Measurements from ENCODE around the gene SCYGR5.

The SCYGR5 gene

DNA sequence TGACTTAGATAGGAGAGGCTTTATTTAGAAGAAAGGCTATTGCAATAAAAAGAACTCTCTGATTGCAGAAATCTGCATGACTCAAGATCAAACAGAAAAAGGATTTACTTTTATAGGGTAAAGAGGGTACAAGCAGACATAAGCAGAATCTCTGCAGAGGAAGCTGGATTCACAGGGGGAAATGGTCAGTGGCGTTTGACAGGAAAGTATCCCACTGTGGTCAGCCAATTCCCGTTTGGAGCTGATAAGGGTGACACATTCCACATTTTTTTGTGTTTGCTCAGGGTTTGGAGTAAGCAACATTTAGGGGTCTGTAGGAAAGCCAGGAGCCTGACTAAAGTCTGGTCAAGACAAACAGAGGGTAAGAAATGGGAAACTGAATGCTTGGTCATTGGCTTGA is 23.9 kb upstream of the SCYGR5 start:
- 6 to 18% methylated on average over 2 of the region's 2 CpGs for WGBS, 2 experiments (ENCODE audit: insufficient coverage in 2 of 2)
- Histone ChIP-seq H3K27ac (ENCODE audit: low read depth, low read length, severe bottlenecking) (peak overlapping the region; percentile 77), H3K4me3 (ENCODE audit: extremely low read depth, insufficient read depth, low read length, poor library complexity, severe bottlenecking) (no peak overlapping the region), H3K36me3 (ENCODE audit: control insufficient read depth, insufficient read depth, low read length) (no peaks in the 10 kb centered on the region), H3K9me3 (ENCODE audit: control insufficient read depth, low read length) (no peaks in the 10 kb centered on the region), H3K4me1 (ENCODE audit: control insufficient read depth, insufficient read depth, low read length, poor library complexity, severe bottlenecking) (peaks cover 11% of the 10 kb centered on the region)

- Histone ChIP-seq H3K4me3 (ENCODE audit: extremely low read depth, insufficient read depth, low read length, poor library complexity, severe bottlenecking) (no peak overlapping the region), H3K27ac (ENCODE audit: low read depth, low read length, severe bottlenecking) (no peak overlapping the region), H3K36me3 (ENCODE audit: control insufficient read depth, insufficient read depth, low read length) (no peaks in the 10 kb centered on the region), H3K9me3 (ENCODE audit: control insufficient read depth, low read length) (no peaks in the 10 kb centered on the region), H3K4me1 (ENCODE audit: control insufficient read depth, insufficient read depth, low read length, poor library complexity, severe bottlenecking) (peaks cover 11% of the 10 kb centered on the region)
- WGBS, 2 experiments (ENCODE audit: insufficient coverage in 2 of 2), result 85 to 93% methylated on average over 4 to 5 of the region's 5 CpGs
These were observed 22.5 kb upstream of the SCYGR5 start for GRCh38 chr2:227643990-227644551.

DNA sequence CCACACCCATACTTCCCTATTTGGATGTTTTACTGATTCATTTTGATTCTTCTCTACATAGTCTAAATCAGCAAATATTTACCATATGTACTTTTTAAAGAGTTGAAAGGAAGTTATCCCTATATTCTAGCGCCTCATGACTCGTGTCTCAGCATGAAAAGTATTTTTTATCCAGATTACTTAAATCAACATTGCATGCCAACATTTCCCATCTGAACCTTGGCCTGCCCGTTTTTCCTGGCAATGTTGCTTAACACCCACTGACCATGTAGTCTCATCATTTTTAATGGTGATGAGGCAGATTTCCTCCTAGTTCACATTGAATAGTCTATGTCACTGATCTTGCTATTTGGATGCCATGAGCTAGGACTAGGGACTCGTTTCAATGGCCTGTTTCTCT is 13.2 kb upstream of the SCYGR5 start:
- Histone ChIP-seq H3K27ac (ENCODE audit: low read depth, low read length, severe bottlenecking) (no peak overlapping the region), H3K4me3 (ENCODE audit: extremely low read depth, insufficient read depth, low read length, poor library complexity, severe bottlenecking) (no peak overlapping the region), H3K4me1 (ENCODE audit: control insufficient read depth, insufficient read depth, low read length, poor library complexity, severe bottlenecking) (peaks cover 8% of the 10 kb centered on the region), H3K36me3 (ENCODE audit: control insufficient read depth, insufficient read depth, low read length) (no peaks in the 10 kb centered on the region), H3K9me3 (ENCODE audit: control insufficient read depth, low read length) (no peaks in the 10 kb centered on the region)
- 72 to 83% methylated on average over 2 to 3 of the region's 4 CpGs for WGBS, 2 experiments (ENCODE audit: insufficient coverage in 2 of 2)

DNA sequence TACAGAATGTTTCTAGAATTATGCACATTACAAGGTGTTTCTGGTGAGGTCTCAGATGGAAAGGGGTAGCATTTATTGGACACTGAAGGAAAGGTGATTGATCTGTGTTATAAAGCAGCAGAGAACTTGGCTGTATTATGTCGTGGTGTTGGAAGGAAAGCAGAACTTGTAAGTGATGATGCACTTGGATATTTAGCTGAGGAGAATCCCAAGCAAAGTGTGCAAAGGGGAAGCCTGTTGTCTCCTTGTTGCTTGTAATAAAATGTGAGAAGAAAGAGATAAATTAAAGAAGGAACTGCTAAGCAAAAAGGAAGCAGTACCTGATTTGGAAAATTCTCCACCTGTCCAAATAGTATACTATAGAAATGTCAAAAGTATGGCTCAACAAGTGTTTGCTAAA is 12.2 kb upstream of the SCYGR5 start:
- WGBS, 2 experiments (ENCODE audit: insufficient coverage in 2 of 2), result 89 to 92% methylated on average over 1 of the region's 1 CpG
- Histone ChIP-seq H3K27ac (ENCODE audit: low read depth, low read length, severe bottlenecking) (no peak overlapping the region), H3K9me3 (ENCODE audit: control insufficient read depth, low read length) (no peaks in the 10 kb centered on the region), H3K36me3 (ENCODE audit: control insufficient read depth, insufficient read depth, low read length) (no peaks in the 10 kb centered on the region), H3K4me1 (ENCODE audit: control insufficient read depth, insufficient read depth, low read length, poor library complexity, severe bottlenecking) (peaks cover 8% of the 10 kb centered on the region), H3K4me3 (ENCODE audit: extremely low read depth, insufficient read depth, low read length, poor library complexity, severe bottlenecking) (no peak overlapping the region)

GRCh38 chr2:227655454-227655853 is 11.2 kb upstream of the SCYGR5 start:
- H3K27ac ChIP-seq (ENCODE audit: low read depth, low read length, severe bottlenecking), result no peak overlapping the region
- no peaks in the 10 kb centered on the region for H3K9me3 ChIP-seq (ENCODE audit: control insufficient read depth, low read length)
- no peaks in the 10 kb centered on the region for H3K36me3 ChIP-seq (ENCODE audit: control insufficient read depth, insufficient read depth, low read length)
- H3K4me1 ChIP-seq (ENCODE audit: control insufficient read depth, insufficient read depth, low read length, poor library complexity, severe bottlenecking), result peaks cover 8% of the 10 kb centered on the region
- no peak overlapping the region for H3K4me3 ChIP-seq (ENCODE audit: extremely low read depth, insufficient read depth, low read length, poor library complexity, severe bottlenecking)
- 83 to 100% methylated on average over 1 of the region's 1 CpG for WGBS, 2 experiments (ENCODE audit: insufficient coverage in 2 of 2)

DNA sequence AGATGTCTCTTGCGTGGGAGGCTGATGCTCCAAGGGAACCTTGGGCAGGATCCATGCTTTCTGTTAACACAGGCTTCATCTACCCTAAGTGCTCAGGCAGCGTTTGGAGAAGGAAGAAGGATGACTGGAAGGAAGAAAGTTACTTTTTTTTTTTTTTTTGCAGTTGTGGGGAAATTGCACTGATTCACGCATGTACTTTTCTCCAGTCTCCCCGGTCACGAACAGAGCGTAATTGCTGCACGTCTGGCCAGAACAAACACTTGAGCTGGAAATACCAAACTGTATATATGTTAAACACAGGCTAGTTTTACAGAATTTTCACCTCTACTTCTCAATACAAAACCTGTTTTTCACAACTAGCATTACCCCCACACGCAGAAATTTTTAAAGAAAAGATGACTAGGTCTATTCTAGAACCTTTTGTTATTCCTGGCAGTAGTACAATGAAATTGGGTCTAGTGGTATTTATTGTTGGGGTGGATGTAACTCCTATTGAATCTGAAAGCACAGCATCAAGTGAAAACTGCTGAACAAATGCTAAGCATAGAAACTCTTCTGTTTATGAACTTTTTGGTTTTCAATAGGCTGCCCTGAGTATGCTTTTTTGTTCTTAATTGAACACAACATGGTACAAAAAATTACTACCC is 9.3 kb upstream of the SCYGR5 start:
- WGBS, 2 experiments (ENCODE audit: insufficient coverage in 2 of 2), result 90% methylated on average over 2 of the region's 8 CpGs; no CpG with 5 or more reads in 1 of the 2 experiments
- H3K4me3 ChIP-seq (ENCODE audit: extremely low read depth, insufficient read depth, low read length, poor library complexity, severe bottlenecking), result no peak overlapping the region
- H3K27ac ChIP-seq (ENCODE audit: low read depth, low read length, severe bottlenecking), result no peak overlapping the region
- no peaks in the 10 kb centered on the region for H3K9me3 ChIP-seq (ENCODE audit: control insufficient read depth, low read length)
- H3K4me1 ChIP-seq (ENCODE audit: control insufficient read depth, insufficient read depth, low read length, poor library complexity, severe bottlenecking), result peaks cover 21% of the 10 kb centered on the region
- no peaks in the 10 kb centered on the region for H3K36me3 ChIP-seq (ENCODE audit: control insufficient read depth, insufficient read depth, low read length)

DNA sequence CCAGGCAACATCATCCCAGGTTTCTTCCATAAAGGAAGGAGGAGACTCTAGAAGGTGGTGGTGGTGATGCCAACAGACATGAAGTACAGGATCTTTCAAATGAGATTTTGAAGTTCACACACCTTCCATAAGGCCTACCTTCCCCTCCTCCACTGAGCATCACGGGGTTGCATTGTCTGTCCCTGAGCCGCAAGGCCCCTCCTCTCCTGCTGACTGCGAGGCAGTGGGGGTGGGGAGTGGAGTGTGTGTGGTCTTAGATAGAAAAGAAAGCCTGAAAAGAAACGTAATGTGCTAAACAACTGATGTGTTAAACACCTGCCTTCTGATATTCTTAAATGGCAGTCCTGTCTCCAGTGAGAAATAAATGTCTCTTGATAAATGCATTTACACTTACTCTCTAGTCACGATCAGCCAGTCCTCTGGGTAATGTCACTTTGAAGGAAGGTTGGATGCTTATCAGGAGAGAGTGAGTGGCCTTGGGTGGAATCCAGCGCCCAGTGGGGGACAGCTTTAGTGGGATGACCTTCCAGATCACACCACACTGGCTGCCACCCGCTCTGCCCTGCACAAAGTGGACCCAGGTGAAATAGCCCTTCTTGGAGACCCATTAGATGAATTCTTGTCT is 5.5 kb upstream of the SCYGR5 start:
- no peaks in the 10 kb centered on the region for H3K36me3 ChIP-seq (ENCODE audit: control insufficient read depth, insufficient read depth, low read length)
- H3K4me3 ChIP-seq (ENCODE audit: extremely low read depth, insufficient read depth, low read length, poor library complexity, severe bottlenecking), result no peak overlapping the region
- no peaks in the 10 kb centered on the region for H3K9me3 ChIP-seq (ENCODE audit: control insufficient read depth, low read length)
- peaks cover 17% of the 10 kb centered on the region for H3K4me1 ChIP-seq (ENCODE audit: control insufficient read depth, insufficient read depth, low read length, poor library complexity, severe bottlenecking)
- H3K27ac ChIP-seq (ENCODE audit: low read depth, low read length, severe bottlenecking), result no peak overlapping the region
- WGBS, 2 experiments (ENCODE audit: insufficient coverage in 2 of 2), result 100% methylated on average over 1 of the region's 7 CpGs; no CpG with 5 or more reads in 1 of the 2 experiments

DNA sequence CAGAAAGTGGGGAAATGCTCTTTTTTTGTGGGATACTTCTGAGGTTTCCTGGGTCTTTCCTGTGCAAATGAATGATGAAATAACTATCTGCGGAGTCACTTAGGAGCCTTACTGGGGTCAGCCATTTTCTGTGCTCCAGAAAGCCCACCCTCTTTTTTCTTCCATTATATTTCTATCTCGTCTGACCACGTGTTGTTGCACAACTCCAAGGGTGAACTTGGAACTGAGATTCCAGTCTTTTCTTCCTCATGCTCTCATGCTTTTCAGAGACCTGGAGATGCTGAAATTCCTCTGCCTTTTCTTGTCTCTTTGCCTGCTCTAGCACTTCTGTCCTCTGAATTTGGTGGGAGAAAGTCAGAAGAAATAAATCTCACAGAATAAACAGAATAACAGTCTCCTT is 4.8 kb upstream of the SCYGR5 start:
- H3K4me1 ChIP-seq (ENCODE audit: control insufficient read depth, insufficient read depth, low read length, poor library complexity, severe bottlenecking), result peaks cover 17% of the 10 kb centered on the region
- H3K4me3 ChIP-seq (ENCODE audit: extremely low read depth, insufficient read depth, low read length, poor library complexity, severe bottlenecking), result no peak overlapping the region
- H3K9me3 ChIP-seq (ENCODE audit: control insufficient read depth, low read length), result no peaks in the 10 kb centered on the region
- H3K36me3 ChIP-seq (ENCODE audit: control insufficient read depth, insufficient read depth, low read length), result no peaks in the 10 kb centered on the region
- WGBS, 2 experiments (ENCODE audit: insufficient coverage in 2 of 2), result 59 to 90% methylated on average over 2 of the region's 3 CpGs
- no peak overlapping the region for H3K27ac ChIP-seq (ENCODE audit: low read depth, low read length, severe bottlenecking)

DNA sequence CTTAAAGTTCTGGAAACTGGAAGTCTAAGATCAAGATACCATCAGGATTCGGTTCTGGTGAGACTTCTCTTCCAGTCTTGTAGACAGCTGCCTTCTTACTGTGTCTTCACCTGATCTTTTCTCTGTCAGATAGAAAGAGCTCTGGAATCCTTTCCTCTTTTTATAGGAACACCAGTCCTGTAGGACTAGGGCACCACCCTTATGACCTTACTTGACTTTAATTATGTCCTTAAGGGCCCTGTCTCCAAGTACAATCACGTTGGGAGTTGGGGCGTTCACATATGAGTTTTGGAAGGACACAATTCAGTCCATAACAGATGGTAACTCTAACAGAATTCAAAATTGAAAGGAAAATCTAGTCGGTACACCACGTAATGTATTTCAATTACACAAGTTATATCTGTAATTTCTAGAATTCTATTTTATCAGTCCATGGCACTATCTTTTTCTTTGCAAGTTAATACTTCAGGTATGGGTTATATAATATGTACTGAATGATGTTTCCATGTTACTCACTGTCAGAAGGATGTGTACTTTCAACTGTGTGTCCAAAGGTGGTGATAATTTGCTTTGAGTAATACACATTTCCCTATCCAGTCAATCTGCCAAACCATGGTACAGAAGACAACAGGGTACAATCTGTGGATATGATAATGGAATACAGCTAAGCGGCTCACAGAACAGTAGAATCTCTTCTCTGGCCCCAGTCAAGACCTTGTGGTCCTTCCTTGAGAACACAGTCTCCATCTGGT is 1.2 kb upstream of the SCYGR5 start:
- H3K27ac ChIP-seq (ENCODE audit: low read depth, low read length, severe bottlenecking), result no peak overlapping the region
- 74 to 93% methylated on average over 4 of the region's 6 CpGs for WGBS, 2 experiments (ENCODE audit: insufficient coverage in 2 of 2)
- peaks cover 13% of the 10 kb centered on the region for H3K4me1 ChIP-seq (ENCODE audit: control insufficient read depth, insufficient read depth, low read length, poor library complexity, severe bottlenecking)
- H3K36me3 ChIP-seq (ENCODE audit: control insufficient read depth, insufficient read depth, low read length), result no peaks in the 10 kb centered on the region
- H3K4me3 ChIP-seq (ENCODE audit: extremely low read depth, insufficient read depth, low read length, poor library complexity, severe bottlenecking), result no peak overlapping the region
- no peaks in the 10 kb centered on the region for H3K9me3 ChIP-seq (ENCODE audit: control insufficient read depth, low read length)

DNA sequence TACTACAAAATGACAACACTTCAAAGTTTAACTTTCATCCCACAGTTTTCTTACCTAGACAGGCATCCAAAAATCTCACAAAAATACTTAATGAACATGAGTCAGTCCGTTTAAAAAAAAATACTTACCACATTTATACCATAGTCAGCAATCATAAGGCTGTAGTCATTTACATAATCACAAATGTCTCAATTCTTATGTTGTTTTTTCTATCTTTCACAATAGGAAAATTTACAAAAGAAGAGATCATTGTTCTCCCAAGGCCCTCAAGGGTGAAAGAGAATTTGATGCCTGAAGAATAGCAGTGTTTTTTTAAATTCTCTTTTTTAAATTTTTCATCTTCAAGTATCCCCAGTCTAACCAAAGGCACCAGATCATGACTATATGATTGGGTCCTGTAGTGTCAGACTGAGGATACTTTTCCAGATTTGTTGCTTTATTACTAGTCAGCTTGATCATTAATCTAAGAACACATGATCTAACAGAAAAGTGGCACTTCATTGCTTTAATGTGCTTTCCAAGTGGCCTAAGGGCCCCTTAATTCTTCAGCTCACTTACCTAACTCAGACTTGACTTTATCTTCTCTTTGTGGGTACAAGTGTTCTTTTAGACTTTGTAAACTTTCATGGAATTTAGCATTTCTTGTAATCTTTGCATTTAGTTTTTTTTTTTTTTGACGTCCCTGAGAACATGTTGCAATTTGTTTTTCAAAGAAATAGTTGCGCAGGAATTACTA is 4.7 kb downstream of the SCYGR5 start:
- Histone ChIP-seq H3K27ac (ENCODE audit: low read depth, low read length, severe bottlenecking) (no peak overlapping the region), H3K9me3 (ENCODE audit: control insufficient read depth, low read length) (no peaks in the 10 kb centered on the region), H3K4me3 (ENCODE audit: extremely low read depth, insufficient read depth, low read length, poor library complexity, severe bottlenecking) (no peak overlapping the region), H3K4me1 (ENCODE audit: control insufficient read depth, insufficient read depth, low read length, poor library complexity, severe bottlenecking) (no peaks in the 10 kb centered on the region), H3K36me3 (ENCODE audit: control insufficient read depth, insufficient read depth, low read length) (no peaks in the 10 kb centered on the region)
- 76% methylated on average over 3 of the region's 3 CpGs; no CpG with 5 or more reads in 1 of the 2 experiments for WGBS, 2 experiments (ENCODE audit: insufficient coverage in 2 of 2)
